T-helper 1 cell treated with Interleukin-12 subunit alpha and Interleukin-12 subunit beta and Interleukin-4 antibody, amounts not matched to agents 30 ng/mL and 1 ng/mL, for 36 hours (primary cell): ENCODE results near the gene ELP4. TPM values are rescaled to one million over a fixed set of nuclear protein-coding genes. Genes with fewer than 3 reads are reported as not detected.

Experiments used
- intact Hi-C: fragments of 100-400 bp; cut with micrococcal nuclease; formaldehyde crosslinking; loops from one replicate; pipeline ENCODE4 v1.15.1; 2024
- total RNA-seq: library from RNA; stranded (reverse); gene quantifications from 2 replicates; pipeline ENCODE4 v1.2.3, GENCODE V29; 2022

The ELP4 gene
- total RNA-seq, 1 donor from 2014 or later = 19.1 TPM

GRCh38 chr11:31820438-31820818 is 310.9 kb downstream of the ELP4 start:
- intact Hi-C loops = no loop called here

GRCh38 chr11:31821235-31821764 is 311.7 kb downstream of the ELP4 start:
- intact Hi-C loops = no loop called here

- intact Hi-C loops = no loop called here
Observed at GRCh38 chr11:31821766-31822165, 312.2 kb downstream of the ELP4 start.

- intact Hi-C loops = no loop called here
Observed at GRCh38 chr11:31822175-31822926, 312.8 kb downstream of the ELP4 start.

- intact Hi-C loops = no loop called here
Observed at GRCh38 chr11:31822927-31823643, 313.5 kb downstream of the ELP4 start.

- intact Hi-C loops = no loop called here
Observed at GRCh38 chr11:31823644-31824331, 314.2 kb downstream of the ELP4 start.

GRCh38 chr11:31824332-31824878 is 314.8 kb downstream of the ELP4 start:
- intact Hi-C loops = no loop called here

- intact Hi-C loops = no loop called here
Observed at GRCh38 chr11:31824879-31825837, 315.6 kb downstream of the ELP4 start.

GRCh38 chr11:31825838-31826484 is 316.4 kb downstream of the ELP4 start:
- intact Hi-C loops = no loop called here

GRCh38 chr11:31826536-31827438 is 317.2 kb downstream of the ELP4 start:
- intact Hi-C loops = loop anchor here (1.0 kb wide), 1 partner anchor 9 kb away; no protein-coding TSS in a partner anchor

GRCh38 chr11:31827455-31828206 is 318.1 kb downstream of the ELP4 start:
- intact Hi-C loops = loop anchor here (1.0 kb wide), 1 partner anchor 10 kb away; no protein-coding TSS in a partner anchor

- intact Hi-C loops = no loop called here
Observed at GRCh38 chr11:31828217-31828616, 318.6 kb downstream of the ELP4 start.

- intact Hi-C loops = loop anchor here (5.0 kb wide), 1 partner anchor 33 kb away; no protein-coding TSS in a partner anchor
Observed at GRCh38 chr11:31830406-31830805, 320.8 kb downstream of the ELP4 start.

GRCh38 chr11:31834237-31834636 is 324.7 kb downstream of the ELP4 start:
- intact Hi-C loops = loop anchor here (1.0 to 5.0 kb wide), 2 partner anchors 37 to 124 kb away; no protein-coding TSS in a partner anchor
